Activated CD4-positive, alpha-beta T cell treated with anti-CD3 and anti-CD28 coated beads, Interleukin-2, amount 10 ng/mL, durations not matched to agents 7 days and 5 days (primary cell): Measurements from ENCODE around the gene ZFAND3. TPM values are rescaled to one million over a fixed set of nuclear protein-coding genes. Genes with fewer than 3 reads are reported as not detected.
"Not testable (repeated sequence)": the region's sequence is repeated elsewhere in the genome, so short reads cannot be mapped to it uniquely, and the experiment has no call there.

Source experiments
- CTCF ChIA-PET: fragments of 350-600 bp; sonication (Branson Sonifier 250); formaldehyde crosslinking; loops from one replicate; lab custom pipeline; 2021; ENCODE audit warnings: antibody characterized with exemption; lab: Charles Lee
- POLR2A ChIA-PET: fragments of 350-600 bp; sonication (Branson Sonifier 250); formaldehyde crosslinking; loops from one replicate; lab custom pipeline; 2021; ENCODE audit warnings: antibody characterized with exemption; lab: Charles Lee
- DNase-seq: peaks from one replicate; pipeline ENCODE4 v3.0.0-alpha.2; 2020
- H3K27ac Mint-ChIP-seq: one replicate; pipeline ENCODE4 v1.8.0; 2021; ENCODE audit warnings: mild to moderate bottlenecking, moderate library complexity, mixed read lengths
- H3K27me3 Mint-ChIP-seq: one replicate; pipeline ENCODE4 v1.8.0; 2021; ENCODE audit warnings: mixed read lengths
- H3K36me3 Mint-ChIP-seq: one replicate; pipeline ENCODE4 v1.8.0; 2021; ENCODE audit warnings: low read depth, mixed read lengths
- H3K4me1 Mint-ChIP-seq: one replicate; pipeline ENCODE4 v1.8.0; 2021; ENCODE audit warnings: mixed read lengths
- H3K4me3 Mint-ChIP-seq: one replicate; pipeline ENCODE4 v1.8.0; 2021; ENCODE audit warnings: mild to moderate bottlenecking, moderate library complexity, mixed read lengths
- H3K9me3 Mint-ChIP-seq: one replicate; pipeline ENCODE4 v1.8.0; 2021; ENCODE audit warnings: mixed read lengths
- total RNA-seq, 2 experiments: library from RNA; stranded (reverse); gene quantifications; one replicate each; pipeline ENCODE4 v1.2.3, GENCODE V29; 2021

ZFAND3 gene
- total RNA-seq, 2 experiments from 2014 or later = 27.4 to 34.7 TPM

GRCh38 chr6:37877373-37878149, 58.0 kb downstream of the ZFAND3 start:
- Mint-ChIP-seq H3K4me1 (peaks cover 4% of the 10 kb centered on the region), H3K36me3 (peaks cover 8% of the 10 kb centered on the region), H3K27me3 (no peaks in the 10 kb centered on the region), H3K27ac (no peak overlapping the region), H3K9me3 (peaks cover under 1% of the 10 kb centered on the region), H3K4me3 (no peak overlapping the region)
- POLR2A ChIA-PET = no interaction called here
- CTCF ChIA-PET = interaction anchor here (0.5 kb wide), 1 partner anchor 18 kb away, joined by 3 read pairs; no protein-coding TSS in a partner anchor
- DNase-seq = no peak

DNA sequence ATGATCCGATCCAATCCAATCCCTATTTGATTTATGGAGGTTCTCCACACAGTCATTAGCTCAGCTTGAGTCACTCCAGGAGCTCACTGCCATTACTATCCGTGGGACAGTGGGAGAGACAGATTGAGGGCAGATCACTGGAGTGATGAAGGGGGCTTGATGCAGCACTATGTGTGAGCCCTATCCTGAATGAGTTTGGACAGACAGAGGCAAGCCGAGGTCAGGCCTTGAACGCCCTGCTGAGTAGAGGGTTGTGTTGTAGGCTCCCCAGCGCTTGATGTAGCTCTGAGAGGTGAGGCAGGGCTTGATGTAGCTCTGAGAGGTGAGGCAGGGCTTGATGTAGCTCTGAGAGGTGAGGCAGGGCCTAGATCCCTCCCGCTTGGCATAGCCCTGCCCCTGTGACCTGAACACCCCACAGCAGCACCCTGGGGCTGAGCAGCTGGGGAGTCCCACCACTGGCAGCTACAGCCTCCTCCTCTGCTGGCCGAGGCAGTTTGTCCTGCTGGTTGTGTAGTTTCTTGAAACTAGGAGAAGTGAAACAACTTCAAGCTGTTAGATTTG, 58.7 kb downstream of the ZFAND3 start:
- Mint-ChIP-seq H3K9me3 (no peaks in the 10 kb centered on the region), H3K4me1 (peaks cover 4% of the 10 kb centered on the region), H3K27ac (no peak overlapping the region), H3K36me3 (peaks cover 9% of the 10 kb centered on the region), H3K27me3 (no peaks in the 10 kb centered on the region), H3K4me3 (no peak overlapping the region)
- ChIA-PET POLR2A (no interaction called here), CTCF (interaction anchor here (0.5 kb wide), 1 partner anchor 18 kb away, joined by 3 read pairs; no protein-coding TSS in a partner anchor)
- DNase-seq = no peak

DNA sequence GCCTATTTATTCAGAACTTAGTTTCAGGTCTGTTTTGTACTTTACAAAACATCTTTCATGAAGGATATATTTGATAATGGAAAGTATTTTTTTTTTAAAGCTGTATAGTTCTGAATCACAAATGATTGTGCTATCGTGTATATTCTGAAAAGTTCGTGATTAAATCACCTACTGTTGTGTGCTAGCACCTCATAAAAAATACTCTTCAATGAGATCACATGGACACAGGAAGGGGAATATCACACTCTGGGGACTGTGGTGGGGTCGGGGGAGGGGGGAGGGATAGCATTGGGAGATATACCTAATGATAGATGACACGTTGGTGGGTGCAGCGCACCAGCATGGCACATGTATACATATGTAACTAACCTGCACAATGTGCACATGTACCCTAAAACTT, 61.1 kb downstream of the ZFAND3 start:
- POLR2A ChIA-PET, CTCF ChIA-PET, H3K4me3 Mint-ChIP-seq, H3K27ac Mint-ChIP-seq, H3K4me1 Mint-ChIP-seq, DNase-seq, H3K36me3 Mint-ChIP-seq, H3K9me3 Mint-ChIP-seq, H3K27me3 Mint-ChIP-seq: not testable (repeated sequence)

DNA sequence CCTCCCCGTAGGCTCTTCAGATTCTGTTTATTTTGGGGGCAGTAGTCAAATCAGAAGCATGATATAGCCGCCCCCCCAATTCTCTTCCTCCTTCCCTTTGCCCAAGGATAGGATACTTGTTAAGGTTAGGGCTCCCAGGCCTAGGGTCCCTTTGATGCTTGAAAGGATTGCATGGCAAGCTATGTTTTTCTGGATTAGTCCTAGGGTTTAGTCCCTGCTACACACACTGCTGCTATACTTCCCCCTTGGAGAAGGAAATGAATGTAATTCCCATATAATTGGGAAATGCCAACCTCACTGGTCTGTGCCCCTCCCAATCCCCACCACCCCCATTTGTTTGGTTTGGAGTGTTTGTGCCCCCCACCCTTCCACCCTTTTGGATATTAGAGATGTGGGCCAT, 62.8 kb downstream of the ZFAND3 start:
- POLR2A ChIA-PET = no interaction called here
- Mint-ChIP-seq H3K4me3 (no peak overlapping the region), H3K27me3 (no peaks in the 10 kb centered on the region), H3K9me3 (no peaks in the 10 kb centered on the region), H3K4me1 (peaks cover 5% of the 10 kb centered on the region), H3K27ac (no peak overlapping the region), H3K36me3 (peaks cover 4% of the 10 kb centered on the region)
- CTCF ChIA-PET = interaction anchor here (1.0 kb wide), 1 partner anchor 11 kb away, joined by 3 read pairs; no protein-coding TSS in a partner anchor
- no peak for DNase-seq

- H3K4me1 Mint-ChIP-seq = peaks cover 5% of the 10 kb centered on the region
- POLR2A ChIA-PET = no interaction called here
- H3K4me3 Mint-ChIP-seq = no peak overlapping the region
- peaks cover 4% of the 10 kb centered on the region for H3K36me3 Mint-ChIP-seq
- no peaks in the 10 kb centered on the region for H3K27me3 Mint-ChIP-seq
- no peaks in the 10 kb centered on the region for H3K9me3 Mint-ChIP-seq
- no peak for DNase-seq
- H3K27ac Mint-ChIP-seq = no peak overlapping the region
- CTCF ChIA-PET = no interaction called here
Observed at GRCh38 chr6:37882724-37883413, 63.3 kb downstream of the ZFAND3 start.

DNA sequence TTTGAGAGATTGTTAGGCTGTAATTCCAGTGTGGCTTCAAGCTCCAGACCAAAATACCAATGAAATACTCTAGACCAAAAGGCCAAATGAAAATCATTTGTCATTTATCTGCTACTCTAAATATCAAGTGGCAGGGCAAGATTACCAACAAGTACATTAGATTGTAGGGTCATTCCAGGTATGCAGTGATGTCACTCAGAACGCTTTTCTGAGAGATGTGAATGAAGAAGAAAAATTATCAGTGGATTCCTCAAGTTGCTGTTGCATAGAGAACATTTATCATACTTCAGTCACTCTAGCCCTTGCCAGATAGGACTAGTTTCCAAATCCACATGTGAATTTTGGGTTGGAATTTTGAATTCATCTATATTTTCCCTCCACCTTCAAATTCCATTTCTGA, 65.0 kb downstream of the ZFAND3 start:
- ChIA-PET CTCF (interaction anchor here (0.6 kb wide), 1 partner anchor 26 kb away, joined by 4 read pairs; no protein-coding TSS in a partner anchor), POLR2A (no interaction called here)
- H3K4me3 Mint-ChIP-seq = no peak overlapping the region
- no peaks in the 10 kb centered on the region for H3K9me3 Mint-ChIP-seq
- no peak overlapping the region for H3K27ac Mint-ChIP-seq
- peaks cover 4% of the 10 kb centered on the region for H3K4me1 Mint-ChIP-seq
- no peak for DNase-seq
- no peaks in the 10 kb centered on the region for H3K27me3 Mint-ChIP-seq
- H3K36me3 Mint-ChIP-seq = peaks cover 4% of the 10 kb centered on the region

- Mint-ChIP-seq H3K9me3 (no peaks in the 10 kb centered on the region), H3K27me3 (no peaks in the 10 kb centered on the region), H3K36me3 (peaks cover 9% of the 10 kb centered on the region), H3K4me1 (peaks cover 7% of the 10 kb centered on the region), H3K27ac (no peak overlapping the region), H3K4me3 (no peak overlapping the region)
- ChIA-PET CTCF (interaction anchor here (1.0 kb wide), 1 partner anchor 19 kb away, joined by 3 read pairs; no protein-coding TSS in a partner anchor), POLR2A (no interaction called here)
- DNase-seq = no peak
Observed at GRCh38 chr6:37889051-37889450, 69.5 kb downstream of the ZFAND3 start.

DNA sequence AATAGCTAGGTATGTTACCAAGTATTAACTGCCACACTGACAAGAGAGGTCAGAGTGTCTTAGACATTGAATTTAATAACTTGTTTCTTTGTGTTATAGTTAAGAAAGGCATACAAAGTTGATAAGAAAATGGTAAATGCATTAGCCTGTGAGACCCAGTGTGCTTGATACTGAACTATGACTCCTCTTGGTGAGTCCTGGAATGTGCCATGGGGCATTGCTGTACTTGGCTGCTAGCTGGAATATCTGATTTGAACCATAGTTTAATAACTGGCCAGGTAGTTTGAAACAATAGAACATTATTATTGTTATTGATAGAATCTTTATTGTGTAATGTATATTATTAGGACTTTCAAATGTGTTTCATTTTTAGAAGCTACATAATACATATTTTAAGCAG, 70.0 kb downstream of the ZFAND3 start:
- CTCF ChIA-PET = interaction anchor here (1.0 kb wide), 1 partner anchor 19 kb away, joined by 3 read pairs; no protein-coding TSS in a partner anchor
- Mint-ChIP-seq H3K4me1 (peaks cover 7% of the 10 kb centered on the region), H3K4me3 (no peak overlapping the region), H3K36me3 (peaks cover 12% of the 10 kb centered on the region), H3K27me3 (no peaks in the 10 kb centered on the region), H3K9me3 (peaks cover under 1% of the 10 kb centered on the region), H3K27ac (no peak overlapping the region)
- POLR2A ChIA-PET = no interaction called here
- DNase-seq = no peak

DNA sequence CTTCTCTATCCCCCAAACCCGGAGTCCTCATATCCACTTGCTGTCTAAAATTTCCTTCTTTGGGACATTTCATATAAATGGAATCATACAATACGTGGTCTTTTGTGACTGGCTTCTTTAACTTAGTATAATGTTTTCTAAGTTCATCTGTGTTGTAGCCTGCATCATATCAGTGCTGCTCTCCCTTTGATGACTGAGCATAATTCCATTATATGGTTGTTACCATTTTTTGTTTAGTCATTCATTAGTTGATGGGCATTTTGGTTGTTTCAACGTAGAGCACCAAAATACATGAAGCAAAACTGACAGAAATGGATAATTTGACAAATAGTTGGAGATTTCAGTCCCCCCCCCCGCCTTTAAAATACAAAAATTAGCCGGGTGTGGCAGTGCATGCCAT, 71.5 kb downstream of the ZFAND3 start:
- Mint-ChIP-seq H3K4me1 (peaks cover 7% of the 10 kb centered on the region), H3K9me3 (peaks cover 8% of the 10 kb centered on the region), H3K27ac (no peak overlapping the region), H3K4me3 (no peak overlapping the region), H3K27me3 (no peaks in the 10 kb centered on the region), H3K36me3 (peaks cover 20% of the 10 kb centered on the region)
- POLR2A ChIA-PET = no interaction called here
- no peak for DNase-seq
- CTCF ChIA-PET = no interaction called here

- no peak overlapping the region for H3K27ac Mint-ChIP-seq
- H3K9me3 Mint-ChIP-seq = peaks cover 12% of the 10 kb centered on the region
- H3K36me3 Mint-ChIP-seq = peaks cover 23% of the 10 kb centered on the region
- H3K4me3 Mint-ChIP-seq = no peak overlapping the region
- H3K27me3 Mint-ChIP-seq = no peaks in the 10 kb centered on the region
- ChIA-PET POLR2A (no interaction called here), CTCF (no interaction called here)
- H3K4me1 Mint-ChIP-seq = peaks cover 10% of the 10 kb centered on the region
- DNase-seq = no peak
Observed at GRCh38 chr6:37893257-37893656, 73.7 kb downstream of the ZFAND3 start.

GRCh38 chr6:37893734-37894133, 74.2 kb downstream of the ZFAND3 start:
- H3K4me1 Mint-ChIP-seq, H3K27ac Mint-ChIP-seq, CTCF ChIA-PET, DNase-seq, POLR2A ChIA-PET, H3K27me3 Mint-ChIP-seq, H3K4me3 Mint-ChIP-seq: not testable (repeated sequence)
- H3K9me3 Mint-ChIP-seq = peaks cover 12% of the 10 kb centered on the region
- peaks cover 23% of the 10 kb centered on the region for H3K36me3 Mint-ChIP-seq

- Mint-ChIP-seq H3K4me1 (peaks cover 10% of the 10 kb centered on the region), H3K9me3 (peaks cover 12% of the 10 kb centered on the region), H3K36me3 (peaks cover 23% of the 10 kb centered on the region), H3K27ac (no peak overlapping the region), H3K27me3 (no peaks in the 10 kb centered on the region), H3K4me3 (no peak overlapping the region)
- ChIA-PET POLR2A (interaction anchor here (0.7 kb wide), 1 partner anchor 67 kb away, joined by 3 read pairs; no protein-coding TSS in a partner anchor), CTCF (no interaction called here)
- no peak for DNase-seq
Observed at GRCh38 chr6:37894585-37894984, 75.1 kb downstream of the ZFAND3 start.

GRCh38 chr6:37897321-37897720, 77.8 kb downstream of the ZFAND3 start:
- Mint-ChIP-seq H3K9me3 (peaks cover 12% of the 10 kb centered on the region), H3K27ac (no peak overlapping the region), H3K27me3 (no peaks in the 10 kb centered on the region), H3K4me3 (no peak overlapping the region), H3K36me3 (peaks cover 21% of the 10 kb centered on the region), H3K4me1 (peaks cover 10% of the 10 kb centered on the region)
- CTCF ChIA-PET = no interaction called here
- POLR2A ChIA-PET = no interaction called here
- no peak for DNase-seq
